ENCODE measurements around the gene INSL4.

INSL4 gene

DNA sequence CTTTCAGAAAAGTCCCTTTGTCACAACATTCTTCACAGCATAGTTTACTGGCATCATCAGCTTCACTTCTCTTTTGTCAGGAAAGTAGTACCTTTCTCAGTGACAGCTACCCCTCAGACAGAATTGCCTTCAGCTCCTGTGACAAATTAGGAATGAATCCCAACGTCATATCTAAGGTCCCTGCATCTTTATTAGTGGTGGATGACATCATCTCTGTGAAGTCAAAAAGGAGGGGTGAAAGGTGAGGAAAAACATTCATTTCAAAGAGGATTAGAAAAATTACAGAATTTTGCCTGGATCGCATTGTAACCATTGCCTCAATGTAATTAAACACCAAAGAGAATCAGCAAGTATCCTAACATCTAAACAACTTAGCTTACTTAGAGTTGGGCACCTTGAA lies 37.9 kb upstream of the INSL4 start:
- TF ChIP-seq, protein P1, sequence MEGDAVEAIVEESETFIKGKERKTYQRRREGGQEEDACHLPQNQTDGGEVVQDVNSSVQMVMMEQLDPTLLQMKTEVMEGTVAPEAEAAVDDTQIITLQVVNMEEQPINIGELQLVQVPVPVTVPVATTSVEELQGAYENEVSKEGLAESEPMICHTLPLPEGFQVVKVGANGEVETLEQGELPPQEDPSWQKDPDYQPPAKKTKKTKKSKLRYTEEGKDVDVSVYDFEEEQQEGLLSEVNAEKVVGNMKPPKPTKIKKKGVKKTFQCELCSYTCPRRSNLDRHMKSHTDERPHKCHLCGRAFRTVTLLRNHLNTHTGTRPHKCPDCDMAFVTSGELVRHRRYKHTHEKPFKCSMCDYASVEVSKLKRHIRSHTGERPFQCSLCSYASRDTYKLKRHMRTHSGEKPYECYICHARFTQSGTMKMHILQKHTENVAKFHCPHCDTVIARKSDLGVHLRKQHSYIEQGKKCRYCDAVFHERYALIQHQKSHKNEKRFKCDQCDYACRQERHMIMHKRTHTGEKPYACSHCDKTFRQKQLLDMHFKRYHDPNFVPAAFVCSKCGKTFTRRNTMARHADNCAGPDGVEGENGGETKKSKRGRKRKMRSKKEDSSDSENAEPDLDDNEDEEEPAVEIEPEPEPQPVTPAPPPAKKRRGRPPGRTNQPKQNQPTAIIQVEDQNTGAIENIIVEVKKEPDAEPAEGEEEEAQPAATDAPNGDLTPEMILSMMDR (IDR thresholded peaks at IDR 0.05): no peak
- H3K27ac ChIP-seq: no peak overlapping the region
- H3K4me3 ChIP-seq: no peak overlapping the region
- no peak for DNase-seq (ENCODE audit: low spot score)

DNA sequence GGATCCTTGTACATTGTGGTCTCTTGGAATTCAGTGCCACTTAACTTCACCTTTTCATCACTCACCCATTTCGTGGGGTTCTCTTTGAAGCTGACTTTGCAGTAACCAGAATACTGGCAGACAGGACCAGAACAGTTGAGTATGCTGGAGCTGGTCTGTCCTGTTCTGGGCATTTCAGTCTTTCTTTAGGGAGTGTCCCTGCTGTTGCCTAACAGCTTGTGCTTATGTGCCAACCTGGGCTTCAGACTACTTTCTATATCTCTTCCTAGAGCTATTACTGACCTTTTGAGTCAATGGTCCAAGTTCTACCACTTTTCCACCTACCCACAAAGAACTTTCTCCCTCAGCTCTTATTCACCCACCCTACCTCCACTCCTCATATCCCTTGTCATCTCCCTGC lies 35.8 kb upstream of the INSL4 start:
- DNase-seq (ENCODE audit: low spot score): no peak
- H3K27ac ChIP-seq: no peak overlapping the region

DNA sequence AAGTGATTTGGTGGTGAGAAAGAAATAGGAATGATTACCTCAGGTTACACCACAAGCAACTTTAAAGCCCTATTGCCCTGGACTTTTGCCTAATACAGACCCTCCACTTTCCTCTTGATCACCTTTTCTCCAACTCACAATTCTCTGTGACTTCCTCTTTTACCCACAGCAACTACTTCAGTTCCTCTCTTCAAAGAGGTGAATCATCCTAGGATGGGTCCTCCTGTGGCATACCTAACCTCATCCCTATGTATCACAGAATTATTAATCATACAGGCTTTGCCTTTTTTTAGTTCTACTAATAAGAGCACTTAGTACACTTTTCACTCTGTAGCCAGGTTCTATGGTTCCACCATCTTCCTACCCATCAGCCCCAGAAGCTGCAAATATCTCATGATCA lies 26.1 kb upstream of the INSL4 start:
- no peak for DNase-seq (ENCODE audit: low spot score)
- Histone ChIP-seq H3K4me3 (no peak overlapping the region), H3K27ac (no peak overlapping the region)
- TF ChIP-seq, protein P1 (IDR thresholded peaks at IDR 0.05): no peak

More for the DNA sequence above, 35.8 kb upstream of the INSL4 start:
- H3K4me3 ChIP-seq: no peak overlapping the region
- TF ChIP-seq, protein P1 (IDR thresholded peaks at IDR 0.05): no peak

DNA sequence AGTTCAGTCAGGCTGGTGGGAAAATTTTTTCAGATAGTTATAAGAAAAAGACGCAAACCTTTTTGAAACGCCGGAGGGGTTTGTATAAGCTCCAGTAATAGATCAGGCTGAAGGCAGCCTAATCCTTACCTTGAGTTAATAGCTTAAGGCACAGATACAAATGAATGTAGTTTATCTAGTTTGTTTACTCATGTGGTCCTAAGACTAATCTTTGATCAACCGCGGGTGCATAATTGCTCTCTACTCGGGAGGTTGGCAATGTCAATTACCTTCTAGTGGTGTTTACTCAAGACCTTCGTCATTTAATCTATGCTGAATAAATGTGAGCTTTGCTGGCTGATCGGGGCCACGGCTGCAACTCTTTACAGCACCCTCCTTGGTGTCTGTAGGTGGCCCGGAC lies 665 bp upstream of the INSL4 start:
- no peak for DNase-seq (ENCODE audit: low spot score)
- TF ChIP-seq, protein P1 (IDR thresholded peaks at IDR 0.05): no peak
- Histone ChIP-seq H3K27ac (no peak overlapping the region), H3K4me3 (no peak overlapping the region)

DNA sequence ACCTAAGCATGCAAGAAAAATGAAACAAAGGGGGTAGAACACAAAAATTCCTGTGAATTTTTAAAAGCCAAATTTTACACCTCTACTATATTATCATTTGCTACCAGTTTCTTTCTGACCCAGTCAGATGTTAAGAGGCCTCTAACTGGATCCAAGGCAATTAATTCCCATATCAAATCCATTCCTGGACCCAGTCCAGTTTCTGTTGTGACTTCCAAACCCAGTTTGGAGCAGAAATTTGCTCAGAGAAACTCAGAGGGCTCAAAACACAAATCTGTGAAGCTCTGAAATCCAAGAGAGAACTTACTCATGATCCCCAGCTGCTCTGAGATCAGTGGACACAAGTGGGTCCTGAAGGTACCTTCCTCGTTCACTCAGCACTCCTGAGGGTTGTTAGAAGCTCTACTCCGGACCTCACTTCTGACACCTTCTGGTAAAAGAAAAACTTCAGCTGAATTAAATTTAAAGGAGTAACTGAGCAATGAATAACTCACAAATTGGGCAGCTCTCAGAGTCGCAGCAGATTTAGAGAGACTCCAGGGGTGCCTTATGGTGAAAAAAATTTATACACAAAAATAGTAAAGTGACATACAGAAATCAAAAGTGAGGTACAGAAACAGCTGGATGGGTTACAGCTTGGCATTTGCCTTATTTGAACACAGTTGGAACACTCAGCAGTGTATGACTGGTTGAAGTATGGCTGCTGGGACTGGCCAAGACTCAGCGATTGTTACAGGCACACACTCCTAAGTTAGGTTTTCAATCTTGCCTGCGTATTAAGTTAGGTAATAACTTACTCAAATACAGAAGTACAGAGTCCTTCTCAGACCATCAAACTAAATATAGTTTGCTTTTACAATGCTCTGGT lies 32.4 kb downstream of the INSL4 start:
- Histone ChIP-seq H3K27ac (no peak overlapping the region), H3K4me3 (no peak overlapping the region)
- TF ChIP-seq, protein P1 (IDR thresholded peaks at IDR 0.05): no peak
- no peak for DNase-seq (ENCODE audit: low spot score)

DNA sequence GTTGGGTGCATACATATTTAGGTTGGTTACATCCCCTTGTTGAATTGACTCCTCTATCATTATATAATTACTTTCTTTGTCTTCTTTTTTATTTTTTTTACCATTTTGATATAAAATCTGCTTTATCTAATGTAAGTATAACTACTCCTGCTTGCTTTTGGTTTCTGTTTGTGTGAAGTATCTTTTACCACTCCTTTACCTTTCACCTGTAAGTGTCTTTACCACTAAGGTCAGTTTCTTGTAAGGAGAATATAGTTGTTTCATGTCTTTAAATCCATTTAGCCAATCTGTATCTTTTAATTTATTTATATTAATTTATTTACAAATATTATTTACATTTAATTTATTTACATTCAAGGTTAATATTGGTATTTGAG lies 33.0 kb downstream of the INSL4 start:
- H3K4me3 ChIP-seq: no peak overlapping the region
- no peak overlapping the region for H3K27ac ChIP-seq
- no peak for DNase-seq (ENCODE audit: low spot score)
- TF ChIP-seq, protein P1 (IDR thresholded peaks at IDR 0.05): no peak

DNA sequence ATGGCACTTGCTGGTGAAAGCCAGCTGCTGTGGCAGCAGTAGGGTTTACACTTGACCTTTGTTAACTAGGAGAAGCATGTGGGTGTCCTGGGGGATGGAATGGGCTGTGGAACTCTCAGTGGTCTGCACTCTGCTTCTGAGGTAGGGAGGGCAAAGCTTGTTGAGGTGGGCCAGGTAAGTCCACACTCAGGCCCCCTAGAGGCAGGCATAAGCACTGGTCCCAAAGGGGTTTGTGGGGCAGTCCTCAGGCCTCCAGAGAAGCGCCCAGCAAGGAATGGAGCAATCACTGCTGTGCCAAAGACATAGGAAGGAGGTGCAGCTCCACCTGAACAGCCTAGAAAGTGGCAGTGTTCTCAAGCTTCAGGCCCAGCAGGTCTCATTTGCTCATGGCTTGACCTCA lies 34.7 kb downstream of the INSL4 start:
- TF ChIP-seq, protein P1 (IDR thresholded peaks at IDR 0.05): no peak
- H3K4me3 ChIP-seq: no peak overlapping the region
- no peak for DNase-seq (ENCODE audit: low spot score)
- H3K27ac ChIP-seq: no peak overlapping the region
